B cell (primary cell): ENCODE results near the gene CNRIP1. TPM values are rescaled to one million over a fixed set of nuclear protein-coding genes. Genes with fewer than 3 reads are reported as not detected.

ENCODE experiments used
- ATAC-seq: fragments of 200-7000 bp; cut with Tn5 transposase; one replicate; pipeline ENCODE4 v1.10.0; 2021; ENCODE audit warnings: low read depth, mild to moderate bottlenecking, moderate number of reproducible peaks, moderate library complexity
- CTCF ChIA-PET: fragments of 350-600 bp; sonication (Branson Sonifier 250); formaldehyde crosslinking; loops from one replicate; lab custom pipeline; 2021; ENCODE audit warnings: antibody characterized with exemption, inconsistent platforms; lab: Charles Lee
- POLR2A ChIA-PET: fragments of 350-600 bp; sonication (Branson Sonifier 250); formaldehyde crosslinking; loops from one replicate; lab custom pipeline; 2021; ENCODE audit warnings: antibody characterized with exemption; lab: Charles Lee
- DNase-seq: peaks from one replicate; pipeline ENCODE4 v3.0.0; 2013
- H2AFZ ChIP-seq: 2 replicates; pipeline ENCODE4 v1.6.1; 2012; ENCODE audit warnings: mild to moderate bottlenecking, low read depth, low read length; ENCODE audit not compliant: insufficient read depth, poor library complexity, severe bottlenecking
- H3K27ac ChIP-seq, 2 donors: 1 replicate in 1 of 2; 2 replicates in 1 of 2; pipeline ENCODE4 v1.5.1; 2012 to 2013; ENCODE audit warnings: low read length in 2 of 2, mild to moderate bottlenecking in 2 of 2, moderate library complexity in 1 of 2
- H3K27me3 ChIP-seq, 4 experiments: fragments of 200-600 bp in 1 of 4; sonication (generic) in 1 of 4; replicated peaks in 1 of 4; 1 replicate in 2 of 4; 2 replicates in 2 of 4; pipeline versions ENCODE4 v1.6.1 to v1.7.0; 2013 to 2016; ENCODE audit warnings: low read length in 3 of 4, mild to moderate bottlenecking in 2 of 4, mixed read lengths in 1 of 4, moderate library complexity in 1 of 4; ENCODE audit not compliant: insufficient read depth in 4 of 4, control insufficient read depth in 3 of 4; ENCODE audit errors: control extremely low read depth in 1 of 4
- H3K36me3 ChIP-seq, 2 experiments: replicated peaks in 1 of 2; 1 replicate in 1 of 2; 2 replicates in 1 of 2; pipeline versions ENCODE4 v1.6.1 to v1.7.1; 2013; ENCODE audit warnings: low read length in 1 of 2; ENCODE audit not compliant: insufficient read depth in 2 of 2, control insufficient read depth in 1 of 2; ENCODE audit errors: control extremely low read depth in 1 of 2, extremely low read depth in 1 of 2
- H3K4me1 ChIP-seq, 2 donors: fragments of 200-600 bp in 1 of 2; sonication (generic) in 1 of 2; 1 replicate in 1 of 2; 2 replicates in 1 of 2; pipeline versions ENCODE4 v1.5.1 to v1.6.1; 2013 to 2017; ENCODE audit warnings: low read length in 2 of 2; ENCODE audit not compliant: control insufficient read depth in 2 of 2, insufficient read depth in 2 of 2
- H3K4me2 ChIP-seq: replicated peaks from 2 replicates; pipeline ENCODE3; 2012; ENCODE audit warnings: mild to moderate bottlenecking, low read depth, low read length; ENCODE audit not compliant: poor library complexity, severe bottlenecking
- H3K4me3 ChIP-seq, 5 experiments: fragments of 200-600 bp in 1 of 5; sonication (generic) in 1 of 5; 1 replicate in 3 of 5; 2 replicates in 2 of 5; pipeline versions ENCODE4 v1.5.1 to v1.7.0; 2011 to 2016; ENCODE audit warnings: low read length in 4 of 5, mild to moderate bottlenecking in 4 of 5, low read depth in 2 of 5, control low read depth in 1 of 5, moderate library complexity in 1 of 5; ENCODE audit not compliant: insufficient read depth in 1 of 5; ENCODE audit errors: control extremely low read depth in 1 of 5, extremely low read depth in 1 of 5
- H3K79me2 ChIP-seq: fragments of 200-600 bp; sonication (generic); one replicate; pipeline ENCODE4 v1.6.0; 2016; ENCODE audit warnings: low read length; ENCODE audit not compliant: control insufficient read depth, insufficient read depth
- H3K9ac ChIP-seq: fragments of 200-600 bp; sonication (generic); 2 replicates; pipeline ENCODE4 v1.6.1; 2017; ENCODE audit warnings: mild to moderate bottlenecking, low read length, moderate library complexity
- H3K9me3 ChIP-seq, 3 donors: one replicate each; pipeline versions ENCODE4 v1.6.1 to v1.7.1; 2013; ENCODE audit warnings: low read length in 2 of 3; ENCODE audit not compliant: control insufficient read depth in 2 of 3, insufficient read depth in 1 of 3; ENCODE audit errors: control extremely low read depth in 1 of 3
- H4K20me1 ChIP-seq: 2 replicates; pipeline ENCODE4 v1.6.0; 2012; ENCODE audit warnings: mild to moderate bottlenecking, low read length; ENCODE audit not compliant: insufficient read depth, control insufficient read depth, poor library complexity, severe bottlenecking
- H3K27ac Mint-ChIP-seq: one replicate; pipeline ENCODE4 v1.8.0; 2021; ENCODE audit warnings: mixed read lengths
- H3K27me3 Mint-ChIP-seq: one replicate; pipeline ENCODE4 v1.8.0; 2021; ENCODE audit warnings: mixed read lengths
- H3K4me1 Mint-ChIP-seq: one replicate; pipeline ENCODE4 v1.8.0; 2021; ENCODE audit warnings: mixed read lengths
- H3K4me3 Mint-ChIP-seq: one replicate; pipeline ENCODE4 v1.8.0; 2021; ENCODE audit warnings: mixed read lengths
- H3K9me3 Mint-ChIP-seq: one replicate; pipeline ENCODE4 v1.8.0; 2022; ENCODE audit warnings: mixed read lengths; ENCODE audit not compliant: insufficient read depth
- EZH2 ChIP-seq: IDR thresholded peaks from 2 replicates; pipeline ENCODE4 v1.6.1; 2012; ENCODE audit warnings: borderline replicate concordance, low read depth, mild to moderate bottlenecking, moderate library complexity, low read length; ENCODE audit not compliant: insufficient read depth, poor library complexity, severe bottlenecking
- WGBS: methylation state at CpG from one replicate; pipeline ENCODE4 v1.1.5; 2013; ENCODE audit warnings: missing lambda C conversion rate; ENCODE audit not compliant: insufficient coverage; 5-methylcytosine and 5-hydroxymethylcytosine counted together
- intact Hi-C: fragments of 100-400 bp; cut with micrococcal nuclease; formaldehyde crosslinking; loops from one replicate; pipeline ENCODE4 v1.10.0; 2022
- polyA plus RNA-seq: library from polyadenylated mRNA; depleted of rRNA; stranded (reverse); fragments of >200 nt; gene quantifications from 2 replicates; pipeline ENCODE4 v1.2.3, GENCODE V29; 2012
- total RNA-seq, 2 donors: library from RNA; stranded (reverse); fragments of 120-200 nt in 1 of 2; gene quantifications; 1 replicate in 1 of 2; 2 replicates in 1 of 2; pipeline versions ENCODE4 v1.2.3 to v1.2.4, GENCODE V29; 2013 to 2022
- TF ChIP-seq, protein P1 (sequence below): fragments of 200-600 bp; IDR thresholded peaks from one replicate; pipeline ENCODE4 v1.8.0; 2022; ENCODE audit warnings: antibody characterized with exemption, mild to moderate bottlenecking

CNRIP1 gene
- total and polyA plus RNA-seq, 2 donors (not counting 1 experiment from before 2014, with no cell fraction given), result not detected

DNA sequence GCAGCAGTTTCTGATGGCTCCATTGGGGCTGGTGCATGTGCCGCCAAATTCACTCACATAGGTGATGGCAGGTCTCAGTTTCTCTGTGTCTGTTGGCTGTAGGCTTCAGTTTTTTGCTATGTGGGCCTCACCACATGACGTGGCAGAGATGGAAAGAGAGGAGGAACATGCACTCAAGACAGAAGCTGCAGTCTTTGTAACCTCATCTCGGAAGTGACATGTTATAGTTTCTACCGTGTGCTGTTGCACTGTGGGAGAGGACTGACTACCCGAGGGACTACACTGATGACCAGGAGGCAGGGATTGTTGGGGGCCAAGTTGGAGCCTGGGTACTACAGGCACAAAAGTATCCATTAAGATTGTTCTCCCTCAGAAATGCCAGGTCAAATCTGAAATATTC is 9.2 kb upstream of the CNRIP1 start:
- Mint-ChIP-seq H3K4me1 (no peaks in the 10 kb centered on the region), H3K27me3 (peaks cover 10% of the 10 kb centered on the region), H3K4me3 (no peak overlapping the region), H3K9me3 (no peaks in the 10 kb centered on the region), H3K27ac (no peak overlapping the region)
- ChIA-PET POLR2A (no interaction called here), CTCF (no interaction called here)
- H3K36me3 ChIP-seq, result no peaks in the 10 kb centered on the region
- H3K4me3 ChIP-seq, result no peak overlapping the region
- H3K27ac ChIP-seq, result no peak overlapping the region
- H2AFZ ChIP-seq, result no peak overlapping the region
- no peaks in the 10 kb centered on the region for H3K4me1 ChIP-seq
- H3K9ac ChIP-seq, result no peak overlapping the region
- H4K20me1 ChIP-seq, result no peaks in the 10 kb centered on the region
- intact Hi-C loops, result no loop called here
- 72% methylated on average over 4 of the region's 5 CpGs for WGBS
- no peak for DNase-seq
- no peak for ATAC-seq
- H3K79me2 ChIP-seq, result no peaks in the 10 kb centered on the region
- TF ChIP-seq EZH2, result no peak
- TF ChIP-seq, protein P1, sequence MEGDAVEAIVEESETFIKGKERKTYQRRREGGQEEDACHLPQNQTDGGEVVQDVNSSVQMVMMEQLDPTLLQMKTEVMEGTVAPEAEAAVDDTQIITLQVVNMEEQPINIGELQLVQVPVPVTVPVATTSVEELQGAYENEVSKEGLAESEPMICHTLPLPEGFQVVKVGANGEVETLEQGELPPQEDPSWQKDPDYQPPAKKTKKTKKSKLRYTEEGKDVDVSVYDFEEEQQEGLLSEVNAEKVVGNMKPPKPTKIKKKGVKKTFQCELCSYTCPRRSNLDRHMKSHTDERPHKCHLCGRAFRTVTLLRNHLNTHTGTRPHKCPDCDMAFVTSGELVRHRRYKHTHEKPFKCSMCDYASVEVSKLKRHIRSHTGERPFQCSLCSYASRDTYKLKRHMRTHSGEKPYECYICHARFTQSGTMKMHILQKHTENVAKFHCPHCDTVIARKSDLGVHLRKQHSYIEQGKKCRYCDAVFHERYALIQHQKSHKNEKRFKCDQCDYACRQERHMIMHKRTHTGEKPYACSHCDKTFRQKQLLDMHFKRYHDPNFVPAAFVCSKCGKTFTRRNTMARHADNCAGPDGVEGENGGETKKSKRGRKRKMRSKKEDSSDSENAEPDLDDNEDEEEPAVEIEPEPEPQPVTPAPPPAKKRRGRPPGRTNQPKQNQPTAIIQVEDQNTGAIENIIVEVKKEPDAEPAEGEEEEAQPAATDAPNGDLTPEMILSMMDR, result no peak
- H3K27me3 ChIP-seq, result no peaks in the 10 kb centered on the region
- H3K9me3 ChIP-seq, result no peaks in the 10 kb centered on the region
- H3K4me2 ChIP-seq, result no peak overlapping the region

- no peaks in the 10 kb centered on the region for H3K36me3 ChIP-seq
- Mint-ChIP-seq H3K4me3 (no peak overlapping the region), H3K27ac (no peak overlapping the region), H3K4me1 (peaks cover 4% of the 10 kb centered on the region), H3K9me3 (no peaks in the 10 kb centered on the region), H3K27me3 (peaks cover 21% of the 10 kb centered on the region)
- H3K27ac ChIP-seq, result no peak overlapping the region
- ChIA-PET CTCF (no interaction called here), POLR2A (no interaction called here)
- no peak overlapping the region for H2AFZ ChIP-seq
- 92% methylated on average over 3 of the region's 3 CpGs for WGBS
- H3K4me3 ChIP-seq, result no peak overlapping the region
- no peak for ATAC-seq
- no peak overlapping the region for H3K4me2 ChIP-seq
- H3K9me3 ChIP-seq, result no peaks in the 10 kb centered on the region
- TF ChIP-seq EZH2, result no peak
- TF ChIP-seq, protein P1, result no peak
- no peaks in the 10 kb centered on the region for H3K79me2 ChIP-seq
- no peaks in the 10 kb centered on the region for H4K20me1 ChIP-seq
- no peak for DNase-seq
- H3K9ac ChIP-seq, result no peak overlapping the region
- H3K27me3 ChIP-seq, result peaks cover 0 to 5% (median 3%) of the 10 kb centered on the region in 4 experiments
- intact Hi-C loops, result no loop called here
- peaks cover 4% of the 10 kb centered on the region in 2 donors for H3K4me1 ChIP-seq
Measured at GRCh38 chr2:68325056-68325455, 5.3 kb upstream of the CNRIP1 start.
